ENCODE results near the gene DAND5. TPM values are rescaled to one million over a fixed set of nuclear protein-coding genes. Genes with fewer than 3 reads are reported as not detected.

Gene DAND5, protein sequence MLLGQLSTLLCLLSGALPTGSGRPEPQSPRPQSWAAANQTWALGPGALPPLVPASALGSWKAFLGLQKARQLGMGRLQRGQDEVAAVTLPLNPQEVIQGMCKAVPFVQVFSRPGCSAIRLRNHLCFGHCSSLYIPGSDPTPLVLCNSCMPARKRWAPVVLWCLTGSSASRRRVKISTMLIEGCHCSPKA
- not detected for total RNA-seq

DNA sequence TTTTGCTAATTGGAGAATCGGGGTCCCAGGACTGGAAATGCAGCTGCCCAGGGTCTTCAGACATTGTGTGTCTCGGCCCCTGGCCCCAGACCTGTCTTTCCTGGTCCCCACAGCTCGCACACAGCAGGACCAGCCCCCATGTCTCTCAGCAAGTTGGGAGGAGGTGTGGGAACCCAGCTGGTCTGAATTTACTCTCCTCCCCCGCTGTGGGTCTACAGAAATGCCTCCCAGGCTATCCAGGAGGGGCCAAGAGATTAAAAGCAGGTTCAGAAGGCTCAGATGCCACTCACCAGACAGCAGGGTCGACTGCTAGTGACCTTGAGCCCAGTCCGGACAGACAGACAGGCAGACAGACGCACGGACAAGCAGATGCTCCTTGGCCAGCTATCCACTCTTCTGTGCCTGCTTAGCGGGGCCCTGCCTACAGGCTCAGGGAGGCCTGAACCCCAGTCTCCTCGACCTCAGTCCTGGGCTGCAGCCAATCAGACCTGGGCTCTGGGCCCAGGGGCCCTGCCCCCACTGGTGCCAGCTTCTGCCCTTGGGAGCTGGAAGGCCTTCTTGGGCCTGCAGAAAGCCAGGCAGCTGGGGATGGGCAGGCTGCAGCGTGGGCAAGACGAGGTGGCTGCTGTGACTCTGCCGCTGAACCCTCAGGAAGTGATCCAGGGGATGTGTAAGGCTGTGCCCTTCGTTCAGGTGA, at the start of gene DAND5:
DAND5 (plus strand) TSS at position 285 of the 697 bp plus-strand sequence; CDS start at position 370, 85 bp downstream.

DNA sequence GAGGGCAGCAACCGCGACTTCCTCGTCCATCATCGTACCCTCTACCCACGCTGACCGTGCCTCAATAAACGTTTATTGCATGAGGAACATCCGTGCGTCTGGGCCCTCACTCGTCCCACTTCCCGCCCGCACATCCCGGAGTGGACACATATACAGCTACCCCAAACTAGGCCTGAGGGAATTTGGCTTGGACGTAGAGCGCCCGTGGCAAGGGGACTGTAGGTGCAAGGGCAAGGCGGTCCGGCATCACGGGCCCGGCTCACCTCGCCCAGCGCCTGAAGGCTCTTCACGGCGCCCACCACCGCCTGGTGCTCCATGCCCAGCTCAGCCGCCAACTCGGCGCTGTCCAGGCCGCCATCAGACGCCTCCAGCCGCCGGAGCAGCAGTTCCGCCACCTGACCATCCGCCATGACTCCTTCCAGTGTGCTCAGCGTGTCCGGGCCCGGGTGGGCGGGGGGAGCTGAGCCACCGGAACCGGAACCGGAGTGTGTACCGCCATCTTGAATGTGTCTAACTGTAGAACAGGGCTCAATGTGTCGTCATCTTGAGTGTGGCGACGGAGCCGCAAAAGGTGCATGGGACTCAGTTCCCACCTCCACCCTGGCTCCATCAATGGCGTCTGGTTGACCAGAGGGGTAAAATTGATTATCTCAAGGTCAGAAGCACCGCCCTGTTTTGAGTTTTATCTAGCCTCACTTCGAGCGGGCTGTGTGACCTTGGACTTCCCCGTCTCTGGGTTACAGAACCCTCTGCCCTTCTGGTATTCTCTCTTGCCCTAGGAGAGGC, 35.9 kb upstream of the DAND5 start, which contains the start of gene FARSA:
FARSA (minus strand) TSS at position 425 of the 786 bp plus-strand sequence; CDS start at position 410, 15 bp downstream.

DNA sequence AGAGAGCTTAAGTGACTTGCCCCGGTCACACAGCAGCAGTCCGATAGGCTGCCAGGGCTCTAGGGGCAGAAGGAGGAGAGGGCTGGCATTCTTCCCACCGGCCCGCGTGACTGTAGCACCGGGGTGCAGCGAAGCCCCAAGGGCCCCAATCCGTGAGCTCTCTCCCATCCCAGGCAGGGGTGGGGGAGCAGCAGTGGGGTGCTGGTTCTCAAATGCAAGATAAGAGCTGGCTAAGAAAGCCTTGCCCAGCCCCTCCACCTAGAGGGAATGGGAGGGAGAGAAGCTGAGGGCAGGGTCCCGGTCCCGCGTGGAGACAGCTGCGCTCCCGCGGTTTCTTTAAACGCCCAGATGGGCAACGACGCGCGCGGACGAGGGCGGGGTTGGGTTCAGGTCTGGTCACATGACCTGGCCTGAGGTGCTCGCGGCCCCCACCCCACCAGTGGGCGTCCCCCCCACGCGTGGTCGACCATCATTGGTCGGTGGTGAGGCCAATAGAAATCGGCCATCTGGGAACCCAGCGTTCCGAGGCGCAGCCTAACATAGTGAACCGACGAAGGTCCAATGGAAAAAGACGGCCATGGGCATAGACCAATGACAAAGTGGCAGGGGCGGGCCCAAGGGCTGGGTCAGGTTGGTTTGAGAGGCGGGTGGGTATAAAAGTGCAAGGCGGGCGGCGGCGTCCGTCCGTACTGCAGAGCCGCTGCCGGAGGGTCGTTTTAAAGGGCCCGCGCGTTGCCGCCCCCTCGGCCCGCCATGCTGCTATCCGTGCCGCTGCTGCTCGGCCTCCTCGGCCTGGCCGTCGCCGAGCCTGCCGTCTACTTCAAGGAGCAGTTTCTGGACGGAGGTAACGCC, 31.2 kb upstream of the DAND5 start, which contains the start of gene CALR:
CALR (plus strand) TSS at position 683 of the 852 bp plus-strand sequence; CDS start at position 754, 71 bp downstream.

DNA sequence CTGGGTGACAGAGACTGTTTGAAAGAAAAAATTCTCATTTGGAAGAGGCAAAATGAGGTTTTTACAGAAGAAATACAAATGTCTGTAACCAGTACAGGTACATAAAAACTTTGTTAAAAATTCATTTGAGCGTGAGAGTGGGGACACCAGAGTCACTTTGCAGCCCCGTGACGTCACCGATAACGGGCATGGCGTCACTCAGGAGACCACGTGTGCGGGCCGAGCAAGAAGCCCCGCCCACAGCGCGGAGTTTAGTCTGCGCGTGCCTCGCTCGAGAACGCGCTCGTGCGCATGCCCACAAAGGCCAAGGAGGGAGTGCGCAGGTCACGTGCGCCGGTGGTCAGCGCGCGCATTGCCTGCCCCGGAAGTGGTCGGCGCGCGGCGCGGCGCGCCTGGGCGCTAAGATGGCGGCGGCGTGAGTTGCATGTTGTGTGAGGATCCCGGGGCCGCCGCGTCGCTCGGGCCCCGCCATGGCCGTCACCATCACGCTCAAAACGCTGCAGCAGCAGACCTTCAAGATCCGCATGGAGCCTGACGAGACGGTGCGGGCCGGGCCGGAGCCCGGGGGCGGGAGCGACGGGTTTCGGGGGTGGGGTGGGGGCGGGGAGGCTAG, 23.8 kb upstream of the DAND5 start, which contains the start of gene RAD23A:
RAD23A (plus strand) TSS at position 384 of the 613 bp plus-strand sequence; CDS start at position 471, 87 bp downstream.

DNA sequence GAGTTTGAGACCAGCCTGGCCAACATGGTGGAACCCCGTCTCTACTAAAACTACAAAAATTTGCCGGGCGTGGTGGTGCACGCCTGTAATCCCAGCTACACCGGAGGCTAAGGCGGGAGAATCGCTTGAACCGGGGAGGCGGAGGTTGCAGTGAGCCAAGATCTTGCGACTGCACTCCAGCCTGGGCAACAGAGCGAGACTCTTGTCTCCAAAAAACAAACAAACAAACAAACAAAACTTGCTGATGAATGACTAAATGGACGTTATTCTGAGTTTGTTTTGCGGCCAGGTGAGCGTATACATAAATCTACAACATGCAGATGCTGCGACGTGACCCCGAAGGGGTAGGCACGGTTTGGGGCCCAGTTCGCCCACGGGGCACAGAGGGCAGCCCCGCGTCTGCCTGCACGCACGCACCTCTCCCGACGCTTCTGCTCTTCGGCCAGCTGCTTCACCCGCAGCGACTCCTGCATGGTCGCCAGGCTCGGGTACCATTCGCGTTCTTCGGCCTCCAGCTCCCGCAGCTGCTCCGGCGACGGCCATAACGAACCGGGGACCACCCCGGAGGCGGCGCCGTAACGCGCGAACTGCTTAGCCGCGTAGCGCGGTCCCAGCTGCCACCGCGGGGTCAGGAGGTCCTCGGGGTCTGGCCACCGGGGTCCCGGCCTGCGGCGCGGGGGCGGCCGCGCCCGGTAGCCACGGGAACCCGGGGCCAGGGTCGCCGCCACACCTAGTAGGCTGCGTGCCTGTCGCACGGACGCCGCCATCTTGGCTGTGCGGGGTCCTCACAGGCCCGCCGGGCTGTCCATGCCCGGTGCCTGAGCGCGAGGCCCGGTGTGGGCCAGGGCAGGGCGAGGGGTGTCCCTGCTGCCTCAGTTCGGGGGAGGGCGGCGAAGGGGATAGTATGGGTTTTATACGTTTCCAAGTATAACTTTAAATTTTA, 12.7 kb upstream of the DAND5 start, which contains the start of gene GADD45GIP1:
GADD45GIP1 (minus strand) TSS at position 778 of the 943 bp plus-strand sequence; CDS start at position 767, 11 bp downstream.

DNA sequence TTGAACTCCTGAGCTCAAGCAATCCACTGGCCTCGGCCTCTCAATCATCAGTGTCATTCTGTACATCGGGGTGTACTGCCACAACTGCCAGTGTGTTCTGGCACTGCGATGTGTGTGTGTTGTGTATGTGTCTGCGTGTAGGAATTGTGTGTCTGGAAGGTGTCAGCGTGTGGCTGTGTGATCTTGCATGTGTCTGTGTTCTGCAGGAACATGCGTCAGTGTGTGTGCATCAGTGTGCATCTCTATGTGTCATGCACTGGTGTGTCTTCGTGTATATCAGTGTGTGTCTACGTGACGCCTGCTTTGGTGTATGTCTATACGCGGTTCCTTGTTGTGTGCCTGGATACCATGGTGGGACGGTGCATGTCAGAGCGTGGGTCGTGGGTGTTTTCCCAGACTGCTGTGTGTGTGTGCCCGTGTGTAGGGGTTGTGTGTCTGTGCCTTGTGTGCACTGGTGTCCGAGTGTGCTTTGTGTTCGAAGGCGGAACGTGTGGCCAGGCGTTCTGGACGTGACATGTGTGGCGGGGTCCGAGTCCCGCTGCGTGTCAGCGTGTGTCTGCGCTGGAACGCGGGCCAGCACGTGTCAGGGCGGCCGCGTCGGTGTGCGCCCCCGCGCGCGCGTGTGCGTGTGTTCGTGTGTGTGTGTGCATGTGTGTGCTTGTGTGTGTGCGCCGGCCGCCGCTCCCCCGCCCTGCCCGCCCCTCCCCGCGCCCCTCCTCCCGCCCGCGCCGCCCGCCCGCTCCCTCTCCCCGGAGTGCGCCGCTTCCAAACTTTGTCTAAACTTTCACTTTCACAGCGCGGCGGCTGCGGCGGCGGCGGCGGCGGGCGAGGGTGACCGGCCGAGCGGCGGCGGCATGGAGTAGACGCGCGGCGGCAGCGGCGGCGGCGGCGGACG, 25.6 kb downstream of the DAND5 start, which contains the start of gene NFIX:
NFIX (plus strand) TSS at position 775 of the 895 bp plus-strand sequence. CDS start 363 bp downstream, outside the sequence.

Small RNA genes lying within 50 kb of the gene (small RNA-seq; reads per million reads assigned to genes)
- gene MIR5695: 1.2 to 1.7 reads per million in 2 donors
- 1.0 to 1.6 reads per million in 2 donors for gene MIR6515

Other genes starting within 250 kb of the DAND5 start
- gene TNPO2, start 245.6 kb upstream of the DAND5 start, total RNA-seq: 10 to 100 TPM; 62.6 to 71.9 TPM
- gene TRIR, start 234.9 kb upstream of the DAND5 start, total RNA-seq: 100 to 1,000 TPM; 107 to 194 TPM
- gene GET3, start 232.1 kb upstream of the DAND5 start, total RNA-seq: 100 to 1,000 TPM in 1 of 2 donors, 10 to 100 TPM in 1; 90.9 to 129 TPM
- under 1 TPM in 1 of 2 donors, not detected in 1; under 0.01 TPM for gene BEST2, start 217.8 kb upstream of the DAND5 start, total RNA-seq
- 1 to 10 TPM; 6.7 to 8.6 TPM for gene HOOK2, start 194.0 kb upstream of the DAND5 start, total RNA-seq
- 10 to 100 TPM; 65.3 to 88.4 TPM for gene JUNB, start 178.1 kb upstream of the DAND5 start, total RNA-seq
- 100 to 1,000 TPM; 148 to 258 TPM for gene PRDX2, start 167.8 kb upstream of the DAND5 start, total RNA-seq
- not detected for gene THSD8, start 167.5 kb upstream of the DAND5 start, total RNA-seq
- 10 to 100 TPM; 26.2 to 69.3 TPM for gene RNASEH2A, start 163.0 kb upstream of the DAND5 start, total RNA-seq
- gene RTBDN, start 135.0 kb upstream of the DAND5 start, total RNA-seq: not detected
- gene MAST1, start 131.1 kb upstream of the DAND5 start, total RNA-seq: 1 to 10 TPM in 1 of 2 donors, under 1 TPM in 1; 0.33 to 2.1 TPM
- gene DNASE2, start 88.1 kb upstream of the DAND5 start, total RNA-seq: 10 to 100 TPM; 28.0 to 42.3 TPM
- under 1 TPM in 1 of 2 donors, not detected in 1; under 0.01 TPM for gene KLF1, start 82.4 kb upstream of the DAND5 start, total RNA-seq
- 10 to 100 TPM; 41.0 to 59.6 TPM for gene GCDH, start 78.4 kb upstream of the DAND5 start, total RNA-seq
- under 1 TPM in 1 of 2 donors, not detected in 1; 0.69 TPM for gene SYCE2, start 50.3 kb upstream of the DAND5 start, total RNA-seq
- 100 to 1,000 TPM in 1 of 2 donors, 10 to 100 TPM in 1; 77.4 to 131 TPM for gene FARSA, start 35.9 kb upstream of the DAND5 start, total RNA-seq
- gene CALR, start 31.0 kb upstream of the DAND5 start, total RNA-seq: 1,000 to 10,000 TPM; 1,570 to 2,282 TPM
- gene RAD23A, start 23.7 kb upstream of the DAND5 start, total RNA-seq: 100 to 1,000 TPM; 146 to 147 TPM
- 10 to 100 TPM; 20.3 to 21.3 TPM for gene GADD45GIP1, start 12.4 kb upstream of the DAND5 start, total RNA-seq
- 10 to 100 TPM; 19.6 to 27.2 TPM for gene NFIX, start 25.9 kb downstream of the DAND5 start, total RNA-seq
- gene LYL1, start 133.3 kb downstream of the DAND5 start, total RNA-seq: 1 to 10 TPM; 4.8 to 7.0 TPM
- gene TRMT1, start 147.2 kb downstream of the DAND5 start, total RNA-seq: 10 to 100 TPM; 21.7 to 35.0 TPM
- gene NACC1, start 148.7 kb downstream of the DAND5 start, total RNA-seq: 10 to 100 TPM; 51.6 to 76.9 TPM
- gene STX10, start 180.8 kb downstream of the DAND5 start, total RNA-seq: 10 to 100 TPM; 43.7 to 68.3 TPM
- gene IER2, start 180.8 kb downstream of the DAND5 start, total RNA-seq: 10 to 100 TPM in 1 of 2 donors, 1 to 10 TPM in 1; 6.5 to 17.6 TPM

Measured in melanocyte of skin (primary cell).